GM12873 (cell line): ENCODE results near the gene RAB34.

Source experiments
- CTCF ChIP-seq: IDR thresholded peaks from 2 replicates; pipeline ENCODE4 v1.5.1; 2012; ENCODE audit warnings: low read depth, mild to moderate bottlenecking, moderate library complexity, low read length, control low read depth; ENCODE audit not compliant: insufficient read depth; ENCODE audit errors: missing control alignments

Gene RAB34

GRCh38 chr17:28686296-28686695 lies 31.4 kb downstream of the RAB34 start:
- TF ChIP-seq CTCF: no peak

GRCh38 chr17:28685366-28685765 lies 32.3 kb downstream of the RAB34 start:
- no peak for TF ChIP-seq CTCF

GRCh38 chr17:28684963-28685362 lies 32.7 kb downstream of the RAB34 start:
- TF ChIP-seq CTCF: no peak

GRCh38 chr17:28682655-28683054 lies 35.0 kb downstream of the RAB34 start:
- TF ChIP-seq CTCF: no peak

GRCh38 chr17:28675980-28676379 lies 41.7 kb downstream of the RAB34 start:
- peak; percentile 52 for TF ChIP-seq CTCF

GRCh38 chr17:28675490-28675889 lies 42.2 kb downstream of the RAB34 start:
- no peak for TF ChIP-seq CTCF

GRCh38 chr17:28669918-28670317 lies 47.8 kb downstream of the RAB34 start:
- no peak for TF ChIP-seq CTCF
